ENCODE data around the gene TSPAN8.

The TSPAN8 gene

GRCh38 chr12:71187379-71187778, 29.6 kb upstream of the TSPAN8 start:
- Histone ChIP-seq H3K27me3 (ENCODE audit: control insufficient read depth, insufficient read depth, low read length) (no peaks in the 10 kb centered on the region), H2AFZ (no peak overlapping the region), H3K9ac (no peak overlapping the region), H3K79me2 (no peaks in the 10 kb centered on the region), H3K9me3 (ENCODE audit: control insufficient read depth, low read length) (no peaks in the 10 kb centered on the region), H3K36me3 (ENCODE audit: control insufficient read depth, insufficient read depth, low read length) (no peaks in the 10 kb centered on the region), H3K4me2 (ENCODE audit: low read length) (no peak overlapping the region), H3K4me3 (ENCODE audit: low read depth, low read length) (no peak overlapping the region), H3K27ac (no peak overlapping the region), H3K4me1 (no peaks in the 10 kb centered on the region)
- TF ChIP-seq CTCF (IDR thresholded peaks at IDR 0.05) = no peak

- no peak overlapping the region for H3K4me3 ChIP-seq (ENCODE audit: low read depth, low read length)
- no peaks in the 10 kb centered on the region for H3K4me1 ChIP-seq
- H3K27me3 ChIP-seq (ENCODE audit: control insufficient read depth, insufficient read depth, low read length) = no peaks in the 10 kb centered on the region
- H3K9ac ChIP-seq = no peak overlapping the region
- H2AFZ ChIP-seq = no peak overlapping the region
- H3K4me2 ChIP-seq (ENCODE audit: low read length) = no peak overlapping the region
- H3K36me3 ChIP-seq (ENCODE audit: control insufficient read depth, insufficient read depth, low read length) = no peaks in the 10 kb centered on the region
- H3K9me3 ChIP-seq (ENCODE audit: control insufficient read depth, low read length) = no peaks in the 10 kb centered on the region
- H3K79me2 ChIP-seq = no peaks in the 10 kb centered on the region
- no peak overlapping the region for H3K27ac ChIP-seq
- no peak for TF ChIP-seq CTCF (IDR thresholded peaks at IDR 0.05)
Observed at GRCh38 chr12:71186571-71187288, 28.9 kb upstream of the TSPAN8 start.

GRCh38 chr12:71183846-71184245, 26.0 kb upstream of the TSPAN8 start:
- TF ChIP-seq CTCF (IDR thresholded peaks at IDR 0.05) = no peak
- no peak overlapping the region for H3K4me3 ChIP-seq (ENCODE audit: low read depth, low read length)

GRCh38 chr12:71183018-71183417, 25.2 kb upstream of the TSPAN8 start:
- H3K9ac ChIP-seq = no peak overlapping the region
- no peaks in the 10 kb centered on the region for H3K27me3 ChIP-seq (ENCODE audit: control insufficient read depth, insufficient read depth, low read length)
- H3K9me3 ChIP-seq (ENCODE audit: control insufficient read depth, low read length) = no peaks in the 10 kb centered on the region
- no peak overlapping the region for H3K27ac ChIP-seq
- H3K4me2 ChIP-seq (ENCODE audit: low read length) = no peak overlapping the region
- no peaks in the 10 kb centered on the region for H3K36me3 ChIP-seq (ENCODE audit: control insufficient read depth, insufficient read depth, low read length)
- H2AFZ ChIP-seq = no peak overlapping the region
- H3K4me3 ChIP-seq (ENCODE audit: low read depth, low read length) = no peak overlapping the region
- H3K4me1 ChIP-seq = no peaks in the 10 kb centered on the region
- H3K79me2 ChIP-seq = no peaks in the 10 kb centered on the region
- no peak for TF ChIP-seq CTCF (IDR thresholded peaks at IDR 0.05)

More at GRCh38 chr12:71183846-71184245, 26.0 kb upstream of the TSPAN8 start:
- no peak overlapping the region for H3K4me2 ChIP-seq (ENCODE audit: low read length)
- H3K9ac ChIP-seq = no peak overlapping the region
- H3K27me3 ChIP-seq (ENCODE audit: control insufficient read depth, insufficient read depth, low read length) = no peaks in the 10 kb centered on the region
- no peaks in the 10 kb centered on the region for H3K4me1 ChIP-seq
- no peak overlapping the region for H3K27ac ChIP-seq
- H3K36me3 ChIP-seq (ENCODE audit: control insufficient read depth, insufficient read depth, low read length) = no peaks in the 10 kb centered on the region
- no peaks in the 10 kb centered on the region for H3K9me3 ChIP-seq (ENCODE audit: control insufficient read depth, low read length)
- no peaks in the 10 kb centered on the region for H3K79me2 ChIP-seq
- H2AFZ ChIP-seq = no peak overlapping the region

- Histone ChIP-seq H3K79me2 (no peaks in the 10 kb centered on the region), H3K4me1 (no peaks in the 10 kb centered on the region), H3K27ac (no peak overlapping the region), H3K9ac (no peak overlapping the region), H3K4me3 (ENCODE audit: low read depth, low read length) (no peak overlapping the region), H3K9me3 (ENCODE audit: control insufficient read depth, low read length) (no peaks in the 10 kb centered on the region), H2AFZ (no peak overlapping the region), H3K27me3 (ENCODE audit: control insufficient read depth, insufficient read depth, low read length) (no peaks in the 10 kb centered on the region), H3K36me3 (ENCODE audit: control insufficient read depth, insufficient read depth, low read length) (no peaks in the 10 kb centered on the region), H3K4me2 (ENCODE audit: low read length) (no peak overlapping the region)
- TF ChIP-seq CTCF (IDR thresholded peaks at IDR 0.05) = no peak
Observed at GRCh38 chr12:71178162-71178561, 20.4 kb upstream of the TSPAN8 start.
